ENCODE results near the gene TOP2B.

DNA sequence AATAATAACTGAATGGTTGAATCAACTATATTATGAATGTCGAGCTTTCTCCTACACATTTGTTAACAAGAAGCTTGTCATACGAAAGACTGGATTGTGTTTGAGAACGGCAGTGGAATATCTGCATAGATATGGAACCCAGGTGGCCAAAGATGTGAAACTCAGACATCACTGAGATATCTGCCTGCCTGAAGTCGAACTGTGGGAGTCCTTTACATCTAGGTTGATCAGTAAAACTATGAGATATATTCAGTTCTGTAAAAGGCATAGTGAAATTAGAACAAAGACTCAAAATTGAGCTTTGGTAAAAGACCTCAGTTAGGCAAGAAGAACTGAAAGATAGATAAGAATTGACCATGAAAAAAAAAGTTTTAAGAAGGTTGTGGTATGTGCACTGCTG, 41.5 kb upstream of the TOP2B start:
- TF ChIP-seq, protein P1, sequence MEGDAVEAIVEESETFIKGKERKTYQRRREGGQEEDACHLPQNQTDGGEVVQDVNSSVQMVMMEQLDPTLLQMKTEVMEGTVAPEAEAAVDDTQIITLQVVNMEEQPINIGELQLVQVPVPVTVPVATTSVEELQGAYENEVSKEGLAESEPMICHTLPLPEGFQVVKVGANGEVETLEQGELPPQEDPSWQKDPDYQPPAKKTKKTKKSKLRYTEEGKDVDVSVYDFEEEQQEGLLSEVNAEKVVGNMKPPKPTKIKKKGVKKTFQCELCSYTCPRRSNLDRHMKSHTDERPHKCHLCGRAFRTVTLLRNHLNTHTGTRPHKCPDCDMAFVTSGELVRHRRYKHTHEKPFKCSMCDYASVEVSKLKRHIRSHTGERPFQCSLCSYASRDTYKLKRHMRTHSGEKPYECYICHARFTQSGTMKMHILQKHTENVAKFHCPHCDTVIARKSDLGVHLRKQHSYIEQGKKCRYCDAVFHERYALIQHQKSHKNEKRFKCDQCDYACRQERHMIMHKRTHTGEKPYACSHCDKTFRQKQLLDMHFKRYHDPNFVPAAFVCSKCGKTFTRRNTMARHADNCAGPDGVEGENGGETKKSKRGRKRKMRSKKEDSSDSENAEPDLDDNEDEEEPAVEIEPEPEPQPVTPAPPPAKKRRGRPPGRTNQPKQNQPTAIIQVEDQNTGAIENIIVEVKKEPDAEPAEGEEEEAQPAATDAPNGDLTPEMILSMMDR (optimal IDR thresholded peaks at IDR 0.05 in 1 of 3, IDR thresholded peaks at IDR 0.05 in 1 of 3, conservative IDR thresholded peaks at IDR 0.05 in 1 of 3; ENCODE audit: extremely low read depth in 1 of 3, insufficient read depth in 2 of 3, low read length in 3 of 3) = no peak
- TF ChIP-seq EZH2 (IDR thresholded peaks at IDR 0.05; ENCODE audit: low read length) = no peak
